HG02642 (cell line): ENCODE results near the gene THOP1.

Experiments
- ATAC-seq: cut with Tn5 transposase; IDR thresholded peaks from one replicate; pipeline ENCODE4 v1.9.1; 2021; ENCODE audit warnings: mild to moderate bottlenecking; ENCODE audit not compliant: unreplicated experiment, poor library complexity

Gene THOP1

DNA sequence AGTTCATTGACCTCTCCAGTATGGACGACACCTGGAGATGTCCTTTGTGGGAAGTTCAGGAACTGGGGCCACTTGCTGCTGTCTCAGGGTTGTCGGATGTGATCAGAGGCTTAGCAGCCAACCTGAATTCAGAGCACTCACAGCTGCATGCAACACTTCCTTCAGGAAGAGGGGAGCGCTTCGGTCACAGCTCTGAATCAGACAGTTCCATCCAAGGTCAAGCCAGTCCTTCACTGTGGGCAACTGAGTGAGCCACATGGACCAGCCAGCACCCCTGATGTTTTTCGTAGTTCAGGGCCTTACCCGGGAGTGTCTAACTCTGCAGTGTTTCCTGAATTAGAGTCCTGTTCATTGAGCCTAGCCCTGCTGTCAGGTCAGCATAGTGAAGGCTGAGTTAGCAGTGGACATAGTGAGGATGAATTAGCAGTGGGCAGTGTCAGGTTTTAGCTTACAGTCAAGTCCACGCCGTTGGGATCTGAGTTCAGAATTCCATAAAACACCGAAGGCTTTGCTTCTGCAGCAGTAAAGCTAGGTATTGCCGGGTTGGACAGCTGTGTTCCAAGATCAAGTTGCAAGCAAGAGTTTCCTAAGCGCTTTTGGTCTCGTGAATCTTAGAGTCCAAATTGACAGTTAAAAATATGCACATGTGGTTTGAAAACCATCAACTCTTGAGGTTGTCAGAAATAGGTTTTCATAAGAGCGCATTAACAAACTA, 61.0 kb downstream of the THOP1 start:
- no peak for ATAC-seq

DNA sequence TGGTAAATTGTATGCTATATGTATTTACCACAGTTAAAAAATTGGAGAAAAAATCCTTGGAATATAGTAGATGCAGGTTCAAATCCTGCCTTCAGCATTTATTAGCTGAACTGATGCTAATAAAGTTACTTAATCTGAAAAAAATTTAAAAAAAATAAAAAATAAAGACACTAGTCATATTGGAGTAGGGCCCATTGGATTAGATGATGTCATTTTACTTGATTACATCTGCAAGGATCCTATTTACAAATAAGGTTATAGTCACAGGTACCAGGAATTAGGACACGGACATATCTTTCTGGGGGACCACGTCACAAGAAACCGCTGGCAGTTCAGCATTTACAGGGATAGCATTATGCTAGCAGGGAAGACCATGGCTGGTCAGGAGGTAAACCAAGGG, 62.2 kb downstream of the THOP1 start:
- no peak for ATAC-seq

- ATAC-seq = no peak
Observed at GRCh38 chr19:2848616-2849015, 63.3 kb downstream of the THOP1 start.

- ATAC-seq = no peak
Observed at GRCh38 chr19:2850256-2850925, 65.1 kb downstream of the THOP1 start.

DNA sequence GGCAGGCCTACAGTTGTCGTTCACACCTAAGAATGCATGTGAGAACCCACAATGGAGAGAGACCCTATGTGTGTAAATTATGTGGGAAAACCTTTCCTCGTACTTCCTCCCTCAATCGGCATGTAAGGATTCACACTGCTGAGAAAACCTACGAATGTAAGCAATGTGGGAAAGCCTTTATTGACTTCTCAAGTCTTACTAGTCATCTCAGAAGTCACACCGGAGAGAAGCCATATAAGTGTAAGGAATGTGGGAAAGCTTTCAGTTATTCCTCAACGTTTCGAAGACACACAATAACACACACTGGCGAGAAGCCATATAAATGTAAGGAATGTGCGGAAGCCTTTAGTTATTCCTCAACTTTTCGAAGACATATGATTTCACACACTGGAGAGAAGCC, 67.3 kb downstream of the THOP1 start:
- ATAC-seq = no peak

DNA sequence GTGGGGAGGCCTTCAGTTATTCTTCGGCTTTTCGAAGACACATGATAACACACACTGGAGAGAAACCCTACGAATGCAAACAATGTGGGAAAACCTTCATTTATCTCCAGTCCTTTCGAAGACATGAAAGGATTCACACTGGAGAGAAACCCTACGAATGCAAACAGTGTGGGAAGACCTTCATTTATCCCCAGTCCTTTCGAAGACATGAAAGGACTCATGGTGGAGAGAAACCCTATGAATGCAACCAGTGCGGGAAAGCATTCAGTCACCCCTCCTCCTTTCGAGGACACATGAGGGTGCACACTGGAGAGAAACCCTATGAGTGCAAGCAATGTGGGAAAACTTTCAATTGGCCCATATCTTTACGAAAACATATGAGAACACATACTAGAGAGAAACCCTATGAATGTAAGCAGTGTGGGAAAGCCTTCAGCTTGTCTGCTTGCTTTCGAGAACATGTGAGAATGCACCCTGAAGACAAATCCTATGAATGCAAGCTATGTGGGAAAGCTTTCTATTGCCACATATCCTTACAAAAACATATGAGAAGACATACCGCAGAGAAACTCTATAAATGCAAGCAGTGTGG, 67.8 kb downstream of the THOP1 start:
- no peak for ATAC-seq

DNA sequence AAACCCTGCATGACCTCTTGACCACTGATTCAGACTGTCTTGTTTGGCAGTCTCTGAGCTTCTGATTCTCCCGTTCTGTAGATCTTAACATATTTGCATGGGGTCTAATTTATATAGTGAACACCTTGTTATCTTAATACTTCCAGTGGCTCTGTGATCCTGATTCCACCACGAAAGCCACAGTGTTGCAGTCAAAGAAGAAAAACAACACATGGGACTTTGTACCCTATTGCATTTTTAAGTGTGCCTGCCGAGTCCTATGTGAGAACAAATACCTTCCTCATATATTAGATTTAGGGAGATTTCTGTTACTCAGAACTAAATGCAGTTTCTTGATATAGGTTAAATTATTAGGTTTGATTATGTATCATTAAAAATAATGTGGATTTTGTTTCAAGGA, 69.5 kb downstream of the THOP1 start:
- ATAC-seq = no peak

- ATAC-seq = no peak
Observed at GRCh38 chr19:2856457-2857050, 71.3 kb downstream of the THOP1 start.

DNA sequence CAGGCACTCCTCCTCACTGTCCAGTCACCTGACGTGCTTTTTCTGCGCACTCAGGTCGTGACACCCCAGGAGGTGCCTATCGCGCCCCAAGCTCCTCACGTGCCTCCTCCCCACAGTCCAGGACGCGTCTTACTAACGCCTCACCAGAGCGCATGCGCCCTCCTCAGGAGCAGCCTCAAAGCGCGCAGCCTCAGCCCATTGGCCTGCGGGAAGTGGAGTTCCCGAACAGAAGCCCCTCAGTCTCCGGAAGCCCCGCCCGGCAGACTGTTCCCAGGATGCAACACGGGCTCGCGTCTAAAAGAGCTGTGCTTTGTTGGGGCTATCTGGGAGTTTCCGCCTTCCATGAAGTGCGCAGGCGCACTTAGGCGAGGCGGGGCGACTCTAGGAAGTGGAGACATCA, 73.6 kb downstream of the THOP1 start:
- ATAC-seq = no peak

- ATAC-seq = no peak
Observed at GRCh38 chr19:2863816-2864215, 78.5 kb downstream of the THOP1 start.
